LNCAP (cell line): ENCODE measurements around the gene UPK3A.

Experiments
- CTCF ChIP-seq: fragments of 450-650 bp; IDR thresholded peaks from 2 replicates; pipeline ENCODE4 v1.5.1; 2017; ENCODE audit warnings: mild to moderate bottlenecking

UPK3A gene

GRCh38 chr22:45335021-45335818 is 50.5 kb downstream of the UPK3A start:
- peak; percentile 39; the same call in 1 of the 2 replicates for TF ChIP-seq CTCF

- TF ChIP-seq CTCF, result no peak
These were observed 51.2 kb downstream of the UPK3A start for GRCh38 chr22:45335854-45336522.

- no peak for TF ChIP-seq CTCF
These were observed 52.3 kb downstream of the UPK3A start for GRCh38 chr22:45336971-45337431.

- no peak for TF ChIP-seq CTCF
These were observed 52.8 kb downstream of the UPK3A start for GRCh38 chr22:45337536-45337935.

- TF ChIP-seq CTCF, result no peak
These were observed 54.0 kb downstream of the UPK3A start for GRCh38 chr22:45338795-45339194.

GRCh38 chr22:45340323-45340722 is 55.6 kb downstream of the UPK3A start:
- TF ChIP-seq CTCF, result no peak

- TF ChIP-seq CTCF, result no peak
These were observed 56.7 kb downstream of the UPK3A start for GRCh38 chr22:45341498-45341897.
